HG03378 (cell line): ENCODE data around the gene ASXL3.

Source experiments
- ATAC-seq: cut with Tn5 transposase; IDR thresholded peaks from one replicate; pipeline ENCODE4 v1.9.1; 2021; ENCODE audit warnings: mild to moderate bottlenecking, moderate library complexity; ENCODE audit not compliant: unreplicated experiment

ASXL3 gene

GRCh38 chr18:33577685-33578517 lies at the start of gene ASXL3:
Gene ASXL3, plus strand, starts transcription at chr18:33578219. Its CDS starts 413 bp downstream, at chr18:33578632.
- ATAC-seq = no peak

GRCh38 chr18:33532978-33533377 lies 45.0 kb upstream of the ASXL3 start:
- no peak for ATAC-seq

GRCh38 chr18:33536904-33537303 lies 41.1 kb upstream of the ASXL3 start:
- ATAC-seq = no peak

GRCh38 chr18:33538418-33539042 lies 39.5 kb upstream of the ASXL3 start:
- no peak for ATAC-seq

- no peak for ATAC-seq
Observed at GRCh38 chr18:33540392-33540791, 37.6 kb upstream of the ASXL3 start.

- no peak for ATAC-seq
Observed at GRCh38 chr18:33541316-33541715, 36.7 kb upstream of the ASXL3 start.

GRCh38 chr18:33556846-33557245 lies 21.2 kb upstream of the ASXL3 start:
- ATAC-seq = no peak

- ATAC-seq = no peak
Observed at GRCh38 chr18:33557706-33558105, 20.3 kb upstream of the ASXL3 start.

- no peak for ATAC-seq
Observed at GRCh38 chr18:33558529-33558928, 19.5 kb upstream of the ASXL3 start.

GRCh38 chr18:33560686-33561370 lies 17.2 kb upstream of the ASXL3 start:
- peak; percentile 88 for ATAC-seq

- ATAC-seq = no peak
Observed at GRCh38 chr18:33562741-33563140, 15.3 kb upstream of the ASXL3 start.

GRCh38 chr18:33567705-33568104 lies 10.3 kb upstream of the ASXL3 start:
- ATAC-seq = no peak

GRCh38 chr18:33571998-33572787 lies 5.8 kb upstream of the ASXL3 start:
- no peak for ATAC-seq

GRCh38 chr18:33573193-33573592 lies 4.8 kb upstream of the ASXL3 start:
- ATAC-seq = no peak

GRCh38 chr18:33575451-33575850 lies 2.6 kb upstream of the ASXL3 start:
- no peak for ATAC-seq

- no peak for ATAC-seq
Observed at GRCh38 chr18:33576999-33577646, 896 bp upstream of the ASXL3 start.

- no peak for ATAC-seq
Observed at GRCh38 chr18:33578518-33579348, 714 bp downstream of the ASXL3 start.

GRCh38 chr18:33579349-33580215 lies 1.6 kb downstream of the ASXL3 start:
- ATAC-seq = no peak

GRCh38 chr18:33580546-33580945 lies 2.5 kb downstream of the ASXL3 start:
- ATAC-seq = no peak
